Measurements from ENCODE around the gene MYH15.

Gene MYH15

GRCh38 chr3:108409800-108410178, 100.6 kb downstream of the MYH15 start:
- DNase-seq = no peak

- DNase-seq = no peak
These were observed 101.3 kb downstream of the MYH15 start for GRCh38 chr3:108408883-108409799.

GRCh38 chr3:108407886-108408285, 102.5 kb downstream of the MYH15 start:
- no peak for DNase-seq

- DNase-seq = peak; percentile 65
These were observed 103.7 kb downstream of the MYH15 start for GRCh38 chr3:108406661-108407206.

GRCh38 chr3:108406063-108406660, 104.2 kb downstream of the MYH15 start:
- no peak for DNase-seq

GRCh38 chr3:108404368-108404767, 106.0 kb downstream of the MYH15 start:
- no peak for DNase-seq

- DNase-seq = no peak
These were observed 106.6 kb downstream of the MYH15 start for GRCh38 chr3:108403686-108404345.

GRCh38 chr3:108403198-108403597, 107.2 kb downstream of the MYH15 start:
- DNase-seq = no peak

GRCh38 chr3:108401836-108402235, 108.6 kb downstream of the MYH15 start:
- no peak for DNase-seq

GRCh38 chr3:108398510-108398909, 111.9 kb downstream of the MYH15 start:
- DNase-seq = no peak

- no peak for DNase-seq
These were observed 114.1 kb downstream of the MYH15 start for GRCh38 chr3:108396336-108396735.

GRCh38 chr3:108394563-108394962, 115.8 kb downstream of the MYH15 start:
- no peak for DNase-seq

- no peak for DNase-seq
These were observed 116.4 kb downstream of the MYH15 start for GRCh38 chr3:108394016-108394415.

- no peak for DNase-seq
These were observed 117.1 kb downstream of the MYH15 start for GRCh38 chr3:108393128-108393900.

GRCh38 chr3:108391917-108392593, 118.3 kb downstream of the MYH15 start:
- no peak for DNase-seq

- DNase-seq = no peak
These were observed 121.0 kb downstream of the MYH15 start for GRCh38 chr3:108389372-108389771.

GRCh38 chr3:108388136-108389132, 122.0 kb downstream of the MYH15 start:
- DNase-seq = no peak

GRCh38 chr3:108387063-108387462, 123.3 kb downstream of the MYH15 start:
- no peak for DNase-seq

- no peak for DNase-seq
These were observed 127.1 kb downstream of the MYH15 start for GRCh38 chr3:108383306-108383705.

- no peak for DNase-seq
These were observed 128.8 kb downstream of the MYH15 start for GRCh38 chr3:108381529-108382140.

All from CD4-positive, alpha-beta T cell treated with Interleukin-21 for 1 hour (primary cell).